IMR-90 (cell line): ENCODE measurements around the gene HOOK1. TPM values are rescaled to one million over a fixed set of nuclear protein-coding genes. Genes with fewer than 3 reads are reported as not detected.
"Not testable (repeated sequence)": the region's sequence is repeated elsewhere in the genome, so short reads cannot be mapped to it uniquely, and the experiment has no call there.

Experiments used
- ATAC-seq: fragments of 200-7000 bp; cut with Tn5 transposase; 2 replicates; pipeline ENCODE4 v1.9.1; 2020; ENCODE audit warnings: low read depth, mild to moderate bottlenecking, moderate library complexity
- BruUV-seq: library from RNA; stranded (reverse); fragments of 400-500 nt; replicated peaks from 2 replicates; lab custom pipeline; 2021; lab: Mats Ljungman, UMichigan
- CTCF ChIA-PET: fragments of 300-600 bp; formaldehyde crosslinking; extraction: SDS; loops from one replicate; lab custom pipeline; 2021; ENCODE audit warnings: antibody characterized with exemption; lab: Yijun Ruan, JAX
- POLR2A ChIA-PET: fragments of 300-600 bp; sonication (Branson Sonifier 250); formaldehyde crosslinking; loops from one replicate; lab custom pipeline; 2022; ENCODE audit warnings: antibody characterized with exemption; ENCODE audit not compliant: unreplicated experiment; lab: Charles Lee
- DNase-seq: peaks from one replicate; pipeline ENCODE4 v3.0.0; 2013
- H2AFZ ChIP-seq: replicated peaks from 2 replicates; pipeline ENCODE3; 2013; ENCODE audit warnings: low read length, mild to moderate bottlenecking; ENCODE audit not compliant: poor library complexity
- H2AK5ac ChIP-seq: 2 replicates; pipeline ENCODE4 v1.6.1; 2013; ENCODE audit warnings: low read depth, low read length, inconsistent platforms
- H2AK9ac ChIP-seq: replicated peaks from 2 replicates; pipeline ENCODE3; 2013; ENCODE audit warnings: mild to moderate bottlenecking, low read depth, low read length, moderate library complexity; ENCODE audit not compliant: poor library complexity
- H2BK120ac ChIP-seq: 2 replicates; pipeline ENCODE4 v1.6.1; 2013; ENCODE audit warnings: low read depth, low read length, inconsistent platforms
- H2BK15ac ChIP-seq: 3 replicates; pipeline ENCODE4 v1.6.1; 2013; ENCODE audit warnings: low read depth, low read length, inconsistent platforms
- H2BK20ac ChIP-seq: 2 replicates; pipeline ENCODE4 v1.6.1; 2013; ENCODE audit warnings: low read depth, mild to moderate bottlenecking, inconsistent platforms, low read length, moderate library complexity
- H2BK5ac ChIP-seq: 2 replicates; pipeline ENCODE4 v1.6.1; 2013; ENCODE audit warnings: mild to moderate bottlenecking, low read depth, low read length, inconsistent platforms; ENCODE audit not compliant: poor library complexity, severe bottlenecking
- H3K14ac ChIP-seq: replicated peaks from 2 replicates; pipeline ENCODE4 v1.6.1; 2013; ENCODE audit warnings: low read depth, low read length, inconsistent platforms
- H3K18ac ChIP-seq: 2 replicates; pipeline ENCODE4 v1.6.1; 2013; ENCODE audit warnings: low read depth, low read length, control low read depth
- H3K23ac ChIP-seq: 2 replicates; pipeline ENCODE4 v1.6.1; 2013; ENCODE audit warnings: low read depth, low read length, inconsistent platforms
- H3K27ac ChIP-seq: 2 replicates; pipeline ENCODE4 v1.5.1; 2013; ENCODE audit warnings: mild to moderate bottlenecking, control low read depth, low read length; ENCODE audit not compliant: insufficient read depth
- H3K27me3 ChIP-seq: 2 replicates; pipeline ENCODE4 v1.6.1; 2013; ENCODE audit warnings: low read length; ENCODE audit not compliant: control insufficient read depth, insufficient read depth
- H3K36me3 ChIP-seq: 2 replicates; pipeline ENCODE4 v1.6.1; 2013; ENCODE audit warnings: low read length, mixed read lengths; ENCODE audit not compliant: control insufficient read depth, insufficient read depth
- H3K4ac ChIP-seq: 2 replicates; pipeline ENCODE4 v1.6.1; 2013; ENCODE audit warnings: low read depth, low read length, inconsistent platforms
- H3K4me1 ChIP-seq: 2 replicates; pipeline ENCODE4 v1.6.1; 2013; ENCODE audit warnings: low read length, mixed read lengths; ENCODE audit not compliant: control insufficient read depth, insufficient read depth
- H3K4me2 ChIP-seq: 2 replicates; pipeline ENCODE4 v1.6.1; 2013; ENCODE audit warnings: low read depth, mild to moderate bottlenecking, control low read depth, low read length, moderate library complexity
- H3K4me3 ChIP-seq: 2 replicates; pipeline ENCODE4 v1.5.1; 2013; ENCODE audit warnings: low read depth, mild to moderate bottlenecking, control low read depth, low read length, moderate library complexity; ENCODE audit not compliant: insufficient read depth
- H3K56ac ChIP-seq: 2 replicates; pipeline ENCODE4 v1.6.1; 2013; ENCODE audit warnings: low read length, inconsistent platforms; ENCODE audit not compliant: insufficient read depth; ENCODE audit errors: extremely low read depth
- H3K79me1 ChIP-seq, 2 experiments: 2 replicates each; pipeline ENCODE4 v1.6.1; 2013; ENCODE audit warnings: low read length in 2 of 2, inconsistent platforms in 1 of 2, low read depth in 1 of 2
- H3K9ac ChIP-seq: 2 replicates; pipeline ENCODE4 v1.6.1; 2013; ENCODE audit warnings: low read depth, low read length, control low read depth
- H3K9me1 ChIP-seq: 2 replicates; pipeline ENCODE4 v1.6.1; 2013; ENCODE audit warnings: low read length, inconsistent platforms; ENCODE audit not compliant: insufficient read depth
- H3K9me3 ChIP-seq: 2 replicates; pipeline ENCODE4 v1.6.1; 2013; ENCODE audit warnings: low read length; ENCODE audit not compliant: control insufficient read depth, insufficient read depth
- H4K20me1 ChIP-seq: 2 replicates; pipeline ENCODE4 v1.6.1; 2013; ENCODE audit warnings: low read length, inconsistent platforms; ENCODE audit not compliant: insufficient read depth
- H4K5ac ChIP-seq: 2 replicates; pipeline ENCODE4 v1.6.1; 2013; ENCODE audit warnings: mild to moderate bottlenecking, low read depth, low read length, control low read depth
- H4K8ac ChIP-seq, 2 experiments: 2 replicates each; pipeline ENCODE4 v1.6.1; 2013; ENCODE audit warnings: low read depth in 2 of 2, low read length in 2 of 2, control low read depth in 1 of 2, inconsistent platforms in 1 of 2
- H4K91ac ChIP-seq: 2 replicates; pipeline ENCODE4 v1.6.1; 2013; ENCODE audit warnings: low read depth, low read length, inconsistent platforms; ENCODE audit not compliant: insufficient read depth
- WGBS, 2 experiments: methylation state at CpG; one replicate each; pipeline versions ENCODE4 v1.1.5 to v1.1.7; 2013; ENCODE audit warnings: missing lambda C conversion rate in 2 of 2; ENCODE audit not compliant: insufficient read length in 1 of 2; ENCODE audit errors: extremely low coverage in 2 of 2; 5-methylcytosine and 5-hydroxymethylcytosine counted together
- dilution Hi-C: fragments of 300-500 bp; cut with HindIII; formaldehyde crosslinking; loops from one replicate; pipeline ENCODE4 v1.14.3; 2018; ENCODE audit warnings: low sequenced_read_pairs; ENCODE audit not compliant: unreplicated experiment
- in situ Hi-C: fragments of 300-500 bp; cut with MboI; formaldehyde crosslinking; loops from 3 replicates; pipeline ENCODE4 v1.14.3; 2019; ENCODE audit warnings: low sequenced_read_pairs, inconsistent platforms, mixed read lengths
- intact Hi-C: fragments of 100-400 bp; cut with micrococcal nuclease; formaldehyde crosslinking; loops from 2 replicates; pipeline ENCODE4 v1.10.0; 2022
- polyA plus RNA-seq, 3 experiments: library from polyadenylated mRNA; depleted of rRNA; stranded (reverse); fragments of >200 nt; gene quantifications; 2 replicates each; pipeline ENCODE4 v1.2.3, GENCODE V29; 2012; ENCODE audit warnings: low replicate concordance in 1 of 3
- total RNA-seq: library from RNA; depleted of rRNA; stranded (reverse); fragments of >200 nt; gene quantifications from 2 replicates; pipeline ENCODE4 v1.2.3, GENCODE V29; 2012

Gene HOOK1
- total and polyA plus RNA-seq, 2 of the 4 experiments (the other 2 are of a cell fraction): not detected

GRCh38 chr1:59914791-59915286, 100.1 kb downstream of the HOOK1 start:
- intact Hi-C loops, POLR2A ChIA-PET: not testable (repeated sequence)

More at GRCh38 chr1:59914791-59915286, 100.1 kb downstream of the HOOK1 start:
- H3K27ac ChIP-seq, H3K18ac ChIP-seq, H4K20me1 ChIP-seq, in situ Hi-C loops, H2AK9ac ChIP-seq, H3K4ac ChIP-seq, H2AK5ac ChIP-seq, ATAC-seq, H3K79me1 ChIP-seq, DNase-seq, H3K36me3 ChIP-seq, H3K4me1 ChIP-seq, dilution Hi-C loops, H4K91ac ChIP-seq, BruUV-seq, CTCF ChIA-PET, H3K23ac ChIP-seq, H2BK20ac ChIP-seq, H3K56ac ChIP-seq, H2AFZ ChIP-seq, H2BK120ac ChIP-seq, H3K14ac ChIP-seq, H2BK5ac ChIP-seq, H4K5ac ChIP-seq, H2BK15ac ChIP-seq, H4K8ac ChIP-seq, H3K9me1 ChIP-seq, H3K9me3 ChIP-seq, H3K4me3 ChIP-seq, H3K9ac ChIP-seq, H3K27me3 ChIP-seq, H3K4me2 ChIP-seq: not testable (repeated sequence)
- WGBS, 2 experiments: no CpG with 5 or more reads among the region's 7 CpGs
